HEK293 (cell line): ENCODE measurements around the gene SFN.

Experiments
- CTCF ChIA-PET: fragments of 350-600 bp; formaldehyde crosslinking; extraction: SDS; loops from one replicate; lab custom pipeline; 2021; ENCODE audit warnings: antibody characterized with exemption; lab: Yijun Ruan, JAX
- POLR2A ChIA-PET: fragments of 300-600 bp; formaldehyde crosslinking; extraction: SDS; loops from one replicate; lab custom pipeline; 2020; ENCODE audit warnings: antibody characterized with exemption, inconsistent platforms; lab: Yijun Ruan, JAX
- H3K27ac ChIP-seq: fragments of 200-500 bp; sonication (Bioruptor generic); 2 replicates; pipeline ENCODE4 v1.5.1; 2014; ENCODE audit warnings: low read depth, low read length, control low read depth, inconsistent platforms; ENCODE audit errors: extremely low read depth
- H3K36me3 ChIP-seq, 2 experiments: fragments of 200-500 bp in 1 of 2; sonication (Bioruptor generic) in 1 of 2; 1 replicate in 1 of 2; 2 replicates in 1 of 2; pipeline ENCODE4 v1.5.1; 2014 to 2017; ENCODE audit warnings: inconsistent platforms in 2 of 2, low read length in 2 of 2; ENCODE audit not compliant: control insufficient read depth in 2 of 2, insufficient read depth in 1 of 2
- H3K4me1 ChIP-seq: fragments of 200-500 bp; sonication (Bioruptor generic); 2 replicates; pipeline ENCODE4 v1.5.1; 2014; ENCODE audit warnings: mild to moderate bottlenecking, low read length, inconsistent platforms; ENCODE audit not compliant: control insufficient read depth, insufficient read depth
- H3K4me3 ChIP-seq: 2 replicates; pipeline ENCODE4 v1.5.1; 2011; ENCODE audit warnings: low read depth, mild to moderate bottlenecking, control low read depth, low read length, moderate library complexity
- H3K9me3 ChIP-seq: fragments of 200-500 bp; sonication (Bioruptor generic); 2 replicates; pipeline ENCODE4 v1.5.1; 2014; ENCODE audit warnings: low read depth, low read length, inconsistent platforms; ENCODE audit not compliant: control insufficient read depth, insufficient read depth
- CTCF ChIP-seq: fragments of 450-650 bp; formaldehyde crosslinking; IDR thresholded peaks from 2 replicates; pipeline ENCODE4 v1.5.1; 2016; ENCODE audit warnings: missing biosample characterization, missing genetic modification characterization
- ELK4 ChIP-seq: IDR thresholded peaks from 2 replicates; pipeline ENCODE4 v1.6.1; 2011; ENCODE audit warnings: mild to moderate bottlenecking, low read depth, low read length, borderline replicate concordance
- GLIS1 ChIP-seq: fragments of 450-650 bp; formaldehyde crosslinking; IDR thresholded peaks from 2 replicates; pipeline ENCODE4 v1.5.1; 2016; ENCODE audit warnings: missing biosample characterization, missing genetic modification characterization
- KLF7 ChIP-seq: fragments of 450-650 bp; formaldehyde crosslinking; IDR thresholded peaks from 2 replicates; pipeline ENCODE4 v1.5.1; 2016; ENCODE audit warnings: missing biosample characterization, missing genetic modification characterization, borderline replicate concordance
- SP7 ChIP-seq: fragments of 450-650 bp; formaldehyde crosslinking; IDR thresholded peaks from 2 replicates; pipeline ENCODE4 v1.5.1; 2016; ENCODE audit warnings: missing biosample characterization, missing genetic modification characterization
- ZIC2 ChIP-seq: fragments of 450-650 bp; formaldehyde crosslinking; IDR thresholded peaks from 2 replicates; pipeline ENCODE4 v1.5.1; 2016; ENCODE audit warnings: missing biosample characterization, missing genetic modification characterization
- ZNF184 ChIP-seq: fragments of 450-650 bp; IDR thresholded peaks from 2 replicates; pipeline ENCODE4 v1.5.1; 2018; ENCODE audit warnings: missing biosample characterization, mild to moderate bottlenecking, missing genetic modification characterization
- ZNF274 ChIP-seq, 2 experiments: fragments of 200-500 bp in 1 of 2; fragments of 450-650 bp in 1 of 2; sonication (Bioruptor generic) in 1 of 2; formaldehyde crosslinking in 1 of 2; IDR thresholded peaks; 2 replicates each; pipeline versions ENCODE4 v1.5.1 to v1.6.1; 2014 to 2016; ENCODE audit warnings: borderline replicate concordance in 1 of 2, inconsistent platforms in 1 of 2, low read length in 1 of 2, missing biosample characterization in 1 of 2, missing genetic modification characterization in 1 of 2
- ZNF341 ChIP-seq: fragments of 450-650 bp; formaldehyde crosslinking; IDR thresholded peaks from 2 replicates; pipeline ENCODE4; 2016; ENCODE audit warnings: low read depth, missing biosample characterization, missing genetic modification characterization
- ZNF488 ChIP-seq: fragments of 450-650 bp; formaldehyde crosslinking; IDR thresholded peaks from 2 replicates; pipeline ENCODE4 v1.5.1; 2016; ENCODE audit warnings: missing biosample characterization, missing genetic modification characterization
- ZNF560 ChIP-seq: fragments of 450-650 bp; formaldehyde crosslinking; IDR thresholded peaks from 2 replicates; pipeline ENCODE4 v1.5.1; 2017; ENCODE audit warnings: missing biosample characterization, missing genetic modification characterization, borderline replicate concordance
- ZNF600 ChIP-seq: fragments of 450-650 bp; formaldehyde crosslinking; IDR thresholded peaks from 2 replicates; pipeline ENCODE4 v1.5.1; 2016; ENCODE audit warnings: missing biosample characterization, missing genetic modification characterization
- ZNF623 ChIP-seq: fragments of 450-650 bp; formaldehyde crosslinking; IDR thresholded peaks from 2 replicates; pipeline ENCODE4 v1.5.1; 2016; ENCODE audit warnings: missing biosample characterization, missing genetic modification characterization
- ZNF670 ChIP-seq: fragments of 450-650 bp; formaldehyde crosslinking; IDR thresholded peaks from 2 replicates; pipeline ENCODE4 v1.5.1; 2016; ENCODE audit warnings: missing biosample characterization, missing genetic modification characterization, low read depth
- ZNF704 ChIP-seq: fragments of 450-650 bp; formaldehyde crosslinking; IDR thresholded peaks from 2 replicates; pipeline ENCODE4 v1.5.1; 2016; ENCODE audit warnings: missing biosample characterization, missing genetic modification characterization
- ZNF792 ChIP-seq: fragments of 450-650 bp; formaldehyde crosslinking; IDR thresholded peaks from 2 replicates; pipeline ENCODE4 v1.5.1; 2016; ENCODE audit warnings: missing biosample characterization, missing genetic modification characterization
- TF ChIP-seq, protein P1 (sequence below): fragments of 450-650 bp; formaldehyde crosslinking; IDR thresholded peaks from 2 replicates; pipeline ENCODE4 v1.5.1; 2017; ENCODE audit warnings: missing biosample characterization, missing genetic modification characterization
- TF ChIP-seq, protein P2 (sequence below): fragments of 450-650 bp; IDR thresholded peaks from 2 replicates; pipeline ENCODE4 v1.5.1; 2018; ENCODE audit warnings: missing biosample characterization, mild to moderate bottlenecking, missing genetic modification characterization

The SFN gene

DNA sequence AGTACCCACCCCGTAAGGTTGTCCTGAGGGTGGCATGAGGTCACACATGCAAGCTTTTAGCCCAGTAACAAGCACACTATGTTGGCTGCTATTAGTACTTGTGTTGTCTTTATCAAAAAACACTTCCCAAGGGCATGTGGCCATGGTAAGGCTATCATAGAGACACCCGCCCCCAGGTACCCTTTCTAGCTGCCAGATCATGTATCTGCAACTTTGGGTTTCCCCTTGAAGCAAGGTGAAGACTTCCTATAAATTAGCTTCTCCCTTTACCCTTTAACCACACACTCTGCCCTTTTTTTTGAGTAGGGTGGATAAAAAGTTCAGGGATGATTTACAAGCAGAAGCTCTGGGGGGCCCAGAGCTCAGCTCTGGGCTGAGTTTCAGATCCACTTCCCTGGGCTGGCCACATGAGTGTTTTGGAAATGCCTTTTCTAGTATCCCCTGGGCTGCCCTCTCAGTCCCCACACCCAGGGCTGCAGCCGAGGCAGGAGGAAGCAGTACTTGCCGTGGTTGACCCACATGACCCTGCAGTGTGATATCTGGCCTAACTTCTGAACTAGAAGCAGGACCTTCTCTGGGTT, 34.4 kb upstream of the SFN start:
- Histone ChIP-seq H3K36me3 (peaks cover 4 to 46% of the 10 kb centered on the region in 2 experiments), H3K4me3 (no peak overlapping the region), H3K9me3 (no peaks in the 10 kb centered on the region), H3K4me1 (no peaks in the 10 kb centered on the region), H3K27ac (no peak overlapping the region)
- TF ChIP-seq ZNF600 (tag by site-specific recombination): no peak
- TF ChIP-seq, protein P1, sequence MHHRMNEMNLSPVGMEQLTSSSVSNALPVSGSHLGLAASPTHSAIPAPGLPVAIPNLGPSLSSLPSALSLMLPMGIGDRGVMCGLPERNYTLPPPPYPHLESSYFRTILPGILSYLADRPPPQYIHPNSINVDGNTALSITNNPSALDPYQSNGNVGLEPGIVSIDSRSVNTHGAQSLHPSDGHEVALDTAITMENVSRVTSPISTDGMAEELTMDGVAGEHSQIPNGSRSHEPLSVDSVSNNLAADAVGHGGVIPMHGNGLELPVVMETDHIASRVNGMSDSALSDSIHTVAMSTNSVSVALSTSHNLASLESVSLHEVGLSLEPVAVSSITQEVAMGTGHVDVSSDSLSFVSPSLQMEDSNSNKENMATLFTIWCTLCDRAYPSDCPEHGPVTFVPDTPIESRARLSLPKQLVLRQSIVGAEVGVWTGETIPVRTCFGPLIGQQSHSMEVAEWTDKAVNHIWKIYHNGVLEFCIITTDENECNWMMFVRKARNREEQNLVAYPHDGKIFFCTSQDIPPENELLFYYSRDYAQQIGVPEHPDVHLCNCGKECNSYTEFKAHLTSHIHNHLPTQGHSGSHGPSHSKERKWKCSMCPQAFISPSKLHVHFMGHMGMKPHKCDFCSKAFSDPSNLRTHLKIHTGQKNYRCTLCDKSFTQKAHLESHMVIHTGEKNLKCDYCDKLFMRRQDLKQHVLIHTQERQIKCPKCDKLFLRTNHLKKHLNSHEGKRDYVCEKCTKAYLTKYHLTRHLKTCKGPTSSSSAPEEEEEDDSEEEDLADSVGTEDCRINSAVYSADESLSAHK (tag by site-specific recombination): peak; percentile 86
- peak; percentile 46; the same call in 1 of the 2 replicates for TF ChIP-seq GLIS1
- TF ChIP-seq, protein P2, sequence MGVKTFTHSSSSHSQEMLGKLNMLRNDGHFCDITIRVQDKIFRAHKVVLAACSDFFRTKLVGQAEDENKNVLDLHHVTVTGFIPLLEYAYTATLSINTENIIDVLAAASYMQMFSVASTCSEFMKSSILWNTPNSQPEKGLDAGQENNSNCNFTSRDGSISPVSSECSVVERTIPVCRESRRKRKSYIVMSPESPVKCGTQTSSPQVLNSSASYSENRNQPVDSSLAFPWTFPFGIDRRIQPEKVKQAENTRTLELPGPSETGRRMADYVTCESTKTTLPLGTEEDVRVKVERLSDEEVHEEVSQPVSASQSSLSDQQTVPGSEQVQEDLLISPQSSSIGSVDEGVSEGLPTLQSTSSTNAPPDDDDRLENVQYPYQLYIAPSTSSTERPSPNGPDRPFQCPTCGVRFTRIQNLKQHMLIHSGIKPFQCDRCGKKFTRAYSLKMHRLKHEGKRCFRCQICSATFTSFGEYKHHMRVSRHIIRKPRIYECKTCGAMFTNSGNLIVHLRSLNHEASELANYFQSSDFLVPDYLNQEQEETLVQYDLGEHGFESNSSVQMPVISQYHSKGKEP (tag by site-specific recombination): no peak
- TF ChIP-seq SP7 (tag by site-specific recombination): 0 out of 2 replicates have a peak, but pooled peaks have one; percentile 41
- TF ChIP-seq ZNF704 (tag by site-specific recombination): no peak
- ChIA-PET POLR2A (interaction anchor here (1.2 kb wide), 1 partner anchor 36 kb away, joined by 5 read pairs; no protein-coding TSS in a partner anchor), CTCF (interaction anchor here (0.6 to 1.0 kb wide), 3 partner anchors 19 to 226 kb away, joined by 3 read pairs; no protein-coding TSS in a partner anchor)

- H3K9me3 ChIP-seq: no peaks in the 10 kb centered on the region
- H3K27ac ChIP-seq: no peak overlapping the region
- ChIA-PET POLR2A (no interaction called here), CTCF (interaction anchor here (0.7 to 1.7 kb wide), 3 partner anchors 20 to 227 kb away, joined by 3 to 5 read pairs (median 3); no protein-coding TSS in a partner anchor)
- no peaks in the 10 kb centered on the region for H3K4me1 ChIP-seq
- TF ChIP-seq ZNF274 (IDR thresholded peaks at IDR 0.05; ENCODE audit: low read length) (no peak), ZNF274 (tag by site-specific recombination; IDR thresholded peaks at IDR 0.05; ENCODE audit: borderline replicate concordance) (no peak), ZNF341 (tag by site-specific recombination) (no peak), ZNF488 (tag by site-specific recombination) (no peak), ZNF560 (tag by site-specific recombination) (no peak), ZIC2 (tag by site-specific recombination) (0 out of 2 replicates have a peak, but pooled peaks have one; percentile 17), GLIS1 (peak; percentile 6; the same call in 1 of the 2 replicates), ZNF184 (no peak), KLF7 (tag by site-specific recombination) (no peak), CTCF (tag by site-specific recombination) (0 out of 2 replicates have a peak, but pooled peaks have one; percentile 34), ZNF623 (no peak), ZNF670 (tag by site-specific recombination) (no peak), ZNF792 (tag by site-specific recombination) (peak; percentile 15; the same call in 1 of the 2 replicates), ELK4 (no peak)
- TF ChIP-seq, protein P1 (tag by site-specific recombination): no peak
- no peak overlapping the region for H3K4me3 ChIP-seq
- H3K36me3 ChIP-seq: peaks cover 4 to 55% of the 10 kb centered on the region in 2 experiments
Observed at GRCh38 chr1:26829184-26829911, 33.6 kb upstream of the SFN start.
